MM.1S (cell line): ENCODE results near the gene ACO1.

ENCODE experiments used
- EZH2 ChIP-seq: fragments of 300-600 bp; sonication (generic); optimal IDR thresholded peaks from 2 replicates; pipeline ENCODE3; 2017; ENCODE audit warnings: low read depth, mild to moderate bottlenecking, antibody characterized with exemption, low read length, mixed read lengths
- TF ChIP-seq, protein P1 (sequence below): fragments of 300-600 bp; sonication (generic); IDR thresholded peaks from 2 replicates; pipeline ENCODE4 v1.5.1; 2016; ENCODE audit warnings: antibody characterized with exemption, low read length, mixed read lengths

DNA sequence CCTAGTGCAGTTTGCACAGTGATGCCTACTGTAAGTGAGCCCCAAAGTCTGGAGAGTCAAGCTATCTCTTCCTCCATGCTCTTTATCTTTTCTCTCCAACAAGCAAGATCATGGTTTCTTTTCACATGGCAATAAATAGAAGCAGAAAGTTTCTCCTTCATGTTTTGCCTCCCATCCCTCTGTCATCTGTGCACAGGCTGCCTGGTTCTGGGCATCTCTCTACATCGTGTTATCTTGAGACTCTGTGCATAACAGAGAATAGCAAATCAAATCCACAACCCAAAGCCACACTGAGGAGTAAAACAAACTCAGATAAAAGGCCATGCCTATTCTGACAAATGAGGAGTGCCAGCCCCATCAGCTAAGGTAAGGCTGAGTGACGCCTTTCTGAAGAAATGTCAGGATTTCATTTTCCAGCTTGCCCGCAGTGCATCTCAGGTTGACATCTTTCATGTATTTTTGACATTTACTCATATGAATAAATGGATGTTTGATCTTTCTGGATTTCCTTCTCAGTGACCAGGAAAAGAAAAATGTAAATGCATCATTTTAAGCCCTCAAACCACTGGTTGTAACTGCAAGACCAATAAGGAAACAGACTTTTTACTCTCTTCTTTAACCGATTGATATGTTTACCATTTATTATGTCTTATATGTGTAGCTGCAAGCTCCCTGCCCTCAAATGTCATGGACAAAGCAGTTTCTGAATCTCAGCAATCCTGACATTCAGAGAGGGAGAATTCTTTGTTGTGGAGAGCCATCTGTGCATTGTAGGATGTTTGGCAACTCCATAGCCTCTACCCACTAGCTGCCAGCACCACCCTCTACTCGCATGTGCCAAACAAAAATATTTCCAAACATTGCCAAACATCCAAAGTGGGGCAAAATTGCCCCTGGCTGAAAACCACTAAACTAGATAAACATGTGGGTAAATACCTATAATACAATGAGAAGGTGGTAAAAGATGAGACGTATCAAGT lies 49.2 kb upstream of the ACO1 start:
- TF ChIP-seq, protein P1, sequence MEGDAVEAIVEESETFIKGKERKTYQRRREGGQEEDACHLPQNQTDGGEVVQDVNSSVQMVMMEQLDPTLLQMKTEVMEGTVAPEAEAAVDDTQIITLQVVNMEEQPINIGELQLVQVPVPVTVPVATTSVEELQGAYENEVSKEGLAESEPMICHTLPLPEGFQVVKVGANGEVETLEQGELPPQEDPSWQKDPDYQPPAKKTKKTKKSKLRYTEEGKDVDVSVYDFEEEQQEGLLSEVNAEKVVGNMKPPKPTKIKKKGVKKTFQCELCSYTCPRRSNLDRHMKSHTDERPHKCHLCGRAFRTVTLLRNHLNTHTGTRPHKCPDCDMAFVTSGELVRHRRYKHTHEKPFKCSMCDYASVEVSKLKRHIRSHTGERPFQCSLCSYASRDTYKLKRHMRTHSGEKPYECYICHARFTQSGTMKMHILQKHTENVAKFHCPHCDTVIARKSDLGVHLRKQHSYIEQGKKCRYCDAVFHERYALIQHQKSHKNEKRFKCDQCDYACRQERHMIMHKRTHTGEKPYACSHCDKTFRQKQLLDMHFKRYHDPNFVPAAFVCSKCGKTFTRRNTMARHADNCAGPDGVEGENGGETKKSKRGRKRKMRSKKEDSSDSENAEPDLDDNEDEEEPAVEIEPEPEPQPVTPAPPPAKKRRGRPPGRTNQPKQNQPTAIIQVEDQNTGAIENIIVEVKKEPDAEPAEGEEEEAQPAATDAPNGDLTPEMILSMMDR = no peak
- TF ChIP-seq EZH2 = no peak
